NT2/D1 (cell line): Measurements from ENCODE around the gene LRSAM1.

Experiments used
- SUZ12 ChIP-seq: IDR thresholded peaks from 2 replicates; pipeline ENCODE4 v1.6.1; 2011; ENCODE audit not compliant: insufficient read length, insufficient read depth; ENCODE audit errors: extremely low read depth
- YY1 ChIP-seq: IDR thresholded peaks from 2 replicates; pipeline ENCODE4 v1.6.1; 2011; ENCODE audit not compliant: insufficient read length, insufficient read depth
- ZNF274 ChIP-seq: IDR thresholded peaks from 2 replicates; pipeline ENCODE4 v1.6.1; 2011; ENCODE audit warnings: mild to moderate bottlenecking, low read depth, low read length

DNA sequence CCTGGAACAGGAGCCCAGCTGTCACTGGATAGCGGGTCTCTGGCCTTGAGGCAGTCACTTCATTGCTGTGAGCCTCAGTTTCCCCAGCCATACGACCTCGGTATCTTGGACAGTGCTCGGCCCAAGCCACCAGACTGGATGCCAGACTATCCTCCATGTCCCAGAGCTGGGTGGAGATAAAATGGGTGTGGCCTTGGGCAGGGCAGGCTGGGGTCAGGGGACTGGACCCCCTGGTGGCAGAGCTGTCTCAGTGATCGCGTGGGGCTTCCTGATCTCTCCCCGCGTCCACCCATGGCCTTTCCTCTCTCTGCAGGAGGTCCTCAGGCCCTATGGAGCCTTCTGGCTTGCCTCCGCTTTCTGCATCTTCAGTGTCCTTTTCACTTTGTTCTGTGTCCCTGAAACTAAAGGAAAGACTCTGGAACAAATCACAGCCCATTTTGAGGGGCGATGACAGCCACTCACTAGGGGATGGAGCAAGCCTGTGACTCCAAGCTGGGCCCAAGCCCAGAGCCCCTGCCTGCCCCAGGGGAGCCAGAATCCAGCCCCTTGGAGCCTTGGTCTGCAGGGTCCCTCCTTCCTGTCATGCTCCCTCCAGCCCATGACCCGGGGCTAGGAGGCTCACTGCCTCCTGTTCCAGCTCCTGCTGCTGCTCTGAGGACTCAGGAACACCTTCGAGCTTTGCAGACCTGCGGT is 44.4 kb upstream of the LRSAM1 start:
- no peak for TF ChIP-seq YY1
- no peak for TF ChIP-seq ZNF274
- TF ChIP-seq SUZ12, result no peak
